Liver (tissue), 9 donors: ENCODE measurements around the gene BSN. TPM values are rescaled to one million over a fixed set of nuclear protein-coding genes. Genes with fewer than 3 reads are reported as not detected.

Experiments used
- DNase-seq: peaks from one replicate; pipeline ENCODE4 v3.0.0-alpha.2; 2017; ENCODE audit warnings: low spot score
- H3K27ac ChIP-seq, 2 donors: one replicate each; pipeline ENCODE4 v1.7.0; 2013; ENCODE audit warnings: inconsistent platforms in 2 of 2, low read length in 2 of 2, control low read depth in 1 of 2, low read depth in 1 of 2, mild to moderate bottlenecking in 1 of 2
- H3K27me3 ChIP-seq, 4 donors: one replicate each; pipeline versions ENCODE4 v1.6.1 to v1.7.0; 2013; ENCODE audit warnings: low read length in 3 of 4, inconsistent platforms in 1 of 4, mild to moderate bottlenecking in 1 of 4, moderate library complexity in 1 of 4; ENCODE audit not compliant: control insufficient read depth in 4 of 4, insufficient read depth in 4 of 4
- H3K36me3 ChIP-seq, 4 donors: one replicate each; pipeline versions ENCODE4 v1.6.1 to v1.7.0; 2013; ENCODE audit warnings: low read length in 3 of 4, mild to moderate bottlenecking in 3 of 4, low read depth in 1 of 4, moderate library complexity in 1 of 4; ENCODE audit not compliant: control insufficient read depth in 4 of 4, insufficient read depth in 3 of 4
- H3K4me1 ChIP-seq, 4 donors: one replicate each; pipeline versions ENCODE4 v1.6.1 to v1.7.0; 2013; ENCODE audit warnings: low read length in 3 of 4, mild to moderate bottlenecking in 3 of 4, moderate library complexity in 1 of 4; ENCODE audit not compliant: control insufficient read depth in 4 of 4, insufficient read depth in 4 of 4
- H3K4me3 ChIP-seq, 3 donors: one replicate each; pipeline versions ENCODE4 v1.6.1 to v1.7.0; 2013; ENCODE audit warnings: low read length in 3 of 3, control low read depth in 1 of 3, low read depth in 1 of 3, mild to moderate bottlenecking in 1 of 3
- H3K9ac ChIP-seq, 2 donors: one replicate each; pipeline ENCODE4 v1.7.0; 2013; ENCODE audit warnings: low read length in 2 of 2, mild to moderate bottlenecking in 2 of 2, moderate library complexity in 2 of 2, control low read depth in 1 of 2, low read depth in 1 of 2
- H3K9me3 ChIP-seq, 4 donors: one replicate each; pipeline versions ENCODE4 v1.6.1 to v1.7.0; 2013; ENCODE audit warnings: low read length in 3 of 4; ENCODE audit not compliant: control insufficient read depth in 4 of 4
- ATF3 ChIP-seq: IDR thresholded peaks from 2 replicates; pipeline ENCODE4 v1.6.1; 2016; ENCODE audit warnings: antibody characterized with exemption
- EGR1 ChIP-seq, 2 donors: IDR thresholded peaks; 2 replicates each; pipeline ENCODE4 v1.6.1; 2016 to 2018; ENCODE audit warnings: antibody characterized with exemption in 2 of 2, low read depth in 2 of 2
- FOXA1 ChIP-seq: IDR thresholded peaks from 2 replicates; pipeline ENCODE4 v1.6.1; 2016; ENCODE audit warnings: antibody characterized with exemption
- GABPA ChIP-seq, 2 donors: IDR thresholded peaks in 1 of 2; conservative IDR thresholded peaks in 1 of 2; 2 replicates each; pipeline ENCODE4 v1.6.1; 2016; ENCODE audit warnings: antibody characterized with exemption in 2 of 2, mild to moderate bottlenecking in 1 of 2, moderate library complexity in 1 of 2
- HNF4A ChIP-seq, 2 donors: conservative IDR thresholded peaks; 2 replicates each; pipeline ENCODE4 v1.6.1; 2016; ENCODE audit warnings: antibody characterized with exemption in 2 of 2, mild to moderate bottlenecking in 2 of 2
- HNF4G ChIP-seq: IDR thresholded peaks from 2 replicates; pipeline ENCODE4 v1.6.1; 2016; ENCODE audit warnings: antibody characterized with exemption
- JUND ChIP-seq, 2 donors: IDR thresholded peaks; 2 replicates each; pipeline ENCODE4 v1.6.1; 2016; ENCODE audit warnings: antibody characterized with exemption in 2 of 2
- NR2F2 ChIP-seq: IDR thresholded peaks from 2 replicates; pipeline ENCODE4 v1.6.1; 2016; ENCODE audit warnings: antibody characterized with exemption
- RAD21 ChIP-seq, 2 donors: IDR thresholded peaks; 2 replicates each; pipeline ENCODE4 v1.6.1; 2016; ENCODE audit warnings: antibody characterized with exemption in 2 of 2, mild to moderate bottlenecking in 2 of 2
- REST ChIP-seq: IDR thresholded peaks from 2 replicates; pipeline ENCODE4 v1.6.1; 2016; ENCODE audit warnings: antibody characterized with exemption, mild to moderate bottlenecking
- RXRA ChIP-seq, 2 donors: IDR thresholded peaks; 2 replicates each; pipeline ENCODE4 v1.6.1; 2017 to 2018; ENCODE audit warnings: antibody characterized with exemption in 2 of 2, mild to moderate bottlenecking in 1 of 2
- SP1 ChIP-seq: IDR thresholded peaks from 2 replicates; pipeline ENCODE4 v1.6.1; 2018; ENCODE audit warnings: antibody characterized with exemption, mild to moderate bottlenecking
- TAF1 ChIP-seq: conservative IDR thresholded peaks from 2 replicates; pipeline ENCODE4 v1.6.1; 2016; ENCODE audit warnings: antibody characterized with exemption, mild to moderate bottlenecking
- YY1 ChIP-seq: IDR thresholded peaks from 2 replicates; pipeline ENCODE4 v1.6.1; 2016; ENCODE audit warnings: antibody characterized with exemption, mild to moderate bottlenecking
- WGBS: extraction: QIAGEN DNeasy Blood & Tissue Kit; methylation state at CpG from one replicate; pipeline ENCODE4 v1.1.7; 2013; 5-methylcytosine and 5-hydroxymethylcytosine counted together
- polyA plus RNA-seq, 2 donors: library from polyadenylated mRNA; stranded (reverse) in 1 of 2; unstranded in 1 of 2; fragments of 200-250 nt in 1 of 2; fragments of >200 nt in 1 of 2; fragmentation: Nextera tagmentation in 1 of 2; extraction: Ambion mirVana in 1 of 2; gene quantifications; one replicate each; pipeline versions ENCODE4 v1.2.1 to v1.2.3, GENCODE V29; 2013 to 2015
- total RNA-seq, 2 donors: library from RNA; depleted of rRNA; stranded (reverse); fragments of >200 nt; gene quantifications; one replicate each; pipeline ENCODE4 v1.2.3, GENCODE V29; 2014
- TF ChIP-seq, protein P1 (sequence below): IDR thresholded peaks from 2 replicates; pipeline ENCODE4 v1.6.1; 2016; ENCODE audit warnings: antibody characterized with exemption
- TF ChIP-seq, protein P2 (sequence below): IDR thresholded peaks from 2 replicates; pipeline ENCODE4 v1.6.1; 2016; ENCODE audit warnings: antibody characterized with exemption
- donor health status: healthy.
- donor health status: healthy.
- donor health status: healthy.
- donor health status: healthy.
- donor health status: healthy.

Gene BSN
- total and polyA plus RNA-seq, 4 donors = 0.32 to 0.67 (median 0.40) TPM

- no peak for DNase-seq
- Histone ChIP-seq H3K27me3 (no peaks in the 10 kb centered on the region), H3K4me3 (no peak overlapping the region), H3K27ac (no peak overlapping the region), H3K9ac (no peak overlapping the region), H3K4me1 (no peaks in the 10 kb centered on the region), H3K9me3 (no peaks in the 10 kb centered on the region), H3K36me3 (no peaks in the 10 kb centered on the region)
- TF ChIP-seq FOXA1 (no peak), EGR1 (IDR thresholded peaks at IDR 0.05; ENCODE audit: low read depth in 2 of 2) (no peak), HNF4A (conservative IDR thresholded peaks at IDR 0.05) (peak; percentile 29 to 49)
Observed at GRCh38 chr3:49610666-49611280, 56.5 kb downstream of the BSN start.

DNA sequence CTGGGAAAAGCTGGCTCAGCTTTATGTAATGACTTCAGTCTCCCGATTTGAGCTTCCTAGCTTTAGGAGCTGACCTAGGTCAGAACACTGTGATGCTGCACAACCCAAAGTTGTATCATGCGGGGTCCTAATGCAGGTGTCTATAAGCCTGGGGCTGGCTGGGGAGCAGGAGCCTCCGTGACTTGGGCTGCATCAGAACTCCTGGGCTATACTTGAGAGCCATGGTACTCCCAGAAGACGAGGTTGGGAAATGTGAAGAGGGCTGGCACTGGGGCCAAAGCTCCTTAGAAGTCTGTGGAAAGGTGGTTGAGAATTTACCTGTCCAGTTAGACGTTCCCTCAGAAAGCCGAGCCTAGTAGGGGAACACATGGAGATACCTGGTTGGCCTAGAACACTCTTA, 57.0 kb downstream of the BSN start:
- WGBS = 94% methylated on average over 6 of the region's 6 CpGs
- TF ChIP-seq JUND (IDR thresholded peaks at IDR 0.05) (no peak), RXRA (IDR thresholded peaks at IDR 0.05) (no peak), ATF3 (no peak), REST (no peak), GABPA (IDR thresholded peaks at IDR 0.05 in 1 of 2, conservative IDR thresholded peaks at IDR 0.05 in 1 of 2) (no peak), FOXA1 (no peak), RAD21 (IDR thresholded peaks at IDR 0.05) (no peak), YY1 (no peak), HNF4G (no peak), NR2F2 (no peak), HNF4A (conservative IDR thresholded peaks at IDR 0.05) (no peak), TAF1 (no peak), EGR1 (IDR thresholded peaks at IDR 0.05; ENCODE audit: low read depth in 2 of 2) (no peak), SP1 (no peak)
- TF ChIP-seq, protein P1, sequence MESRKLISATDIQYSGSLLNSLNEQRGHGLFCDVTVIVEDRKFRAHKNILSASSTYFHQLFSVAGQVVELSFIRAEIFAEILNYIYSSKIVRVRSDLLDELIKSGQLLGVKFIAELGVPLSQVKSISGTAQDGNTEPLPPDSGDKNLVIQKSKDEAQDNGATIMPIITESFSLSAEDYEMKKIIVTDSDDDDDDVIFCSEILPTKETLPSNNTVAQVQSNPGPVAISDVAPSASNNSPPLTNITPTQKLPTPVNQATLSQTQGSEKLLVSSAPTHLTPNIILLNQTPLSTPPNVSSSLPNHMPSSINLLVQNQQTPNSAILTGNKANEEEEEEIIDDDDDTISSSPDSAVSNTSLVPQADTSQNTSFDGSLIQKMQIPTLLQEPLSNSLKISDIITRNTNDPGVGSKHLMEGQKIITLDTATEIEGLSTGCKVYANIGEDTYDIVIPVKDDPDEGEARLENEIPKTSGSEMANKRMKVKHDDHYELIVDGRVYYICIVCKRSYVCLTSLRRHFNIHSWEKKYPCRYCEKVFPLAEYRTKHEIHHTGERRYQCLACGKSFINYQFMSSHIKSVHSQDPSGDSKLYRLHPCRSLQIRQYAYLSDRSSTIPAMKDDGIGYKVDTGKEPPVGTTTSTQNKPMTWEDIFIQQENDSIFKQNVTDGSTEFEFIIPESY = no peak
- TF ChIP-seq, protein P2, sequence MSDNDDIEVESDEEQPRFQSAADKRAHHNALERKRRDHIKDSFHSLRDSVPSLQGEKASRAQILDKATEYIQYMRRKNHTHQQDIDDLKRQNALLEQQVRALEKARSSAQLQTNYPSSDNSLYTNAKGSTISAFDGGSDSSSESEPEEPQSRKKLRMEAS = no peak
- Histone ChIP-seq H3K27ac (no peak overlapping the region), H3K4me1 (no peaks in the 10 kb centered on the region), H3K9me3 (no peaks in the 10 kb centered on the region), H3K9ac (no peak overlapping the region), H3K4me3 (no peak overlapping the region), H3K27me3 (no peaks in the 10 kb centered on the region), H3K36me3 (no peaks in the 10 kb centered on the region)
- DNase-seq = no peak
